ENCODE data around the gene MCOLN1. TPM values are rescaled to one million over a fixed set of nuclear protein-coding genes. Genes with fewer than 3 reads are reported as not detected.

Gene MCOLN1
- total and polyA plus RNA-seq, 2 experiments from 2014 or later: 7.2 to 16.1 TPM

DNA sequence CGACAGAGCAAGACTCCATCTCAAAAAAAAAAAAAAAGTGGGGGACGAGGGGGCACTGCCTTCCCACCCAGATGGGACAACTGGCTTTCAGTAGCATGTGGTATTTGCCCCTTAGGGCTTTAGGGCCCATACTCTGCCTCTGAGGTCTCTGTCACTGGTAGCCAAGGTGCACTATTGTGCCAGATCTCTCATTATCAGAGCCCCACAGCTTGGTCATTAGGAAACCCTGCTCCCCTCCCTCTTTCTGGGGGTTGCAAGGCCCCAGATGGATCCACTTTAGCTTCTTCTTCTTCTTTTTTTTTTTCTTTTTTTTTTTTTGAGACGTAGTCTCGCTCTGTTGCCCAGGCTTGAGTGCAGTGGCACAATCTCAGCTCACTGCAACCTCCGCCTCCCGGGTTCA, 17.7 kb upstream of the MCOLN1 start:
- H3K27ac ChIP-seq (ENCODE audit: low read depth): no peak overlapping the region
- no peak for ATAC-seq
- no peaks in the 10 kb centered on the region for H4K20me1 ChIP-seq (replicated peaks; ENCODE audit: insufficient read depth)
- no peaks in the 10 kb centered on the region for H3K79me2 ChIP-seq (replicated peaks; ENCODE audit: insufficient read depth)
- no peak overlapping the region for H3K4me3 ChIP-seq
- Mint-ChIP-seq H3K27me3 (ENCODE audit: insufficient read depth, low read depth, poor library complexity) (peaks cover 31% of the 10 kb centered on the region), H3K27ac (no peak overlapping the region), H3K9me3 (no peaks in the 10 kb centered on the region), H3K36me3 (ENCODE audit: low read depth) (no peaks in the 10 kb centered on the region), H3K4me1 (peaks cover 16% of the 10 kb centered on the region), H3K4me3 (no peak overlapping the region)
- H3K27me3 ChIP-seq (ENCODE audit: insufficient read depth): peaks cover 33% of the 10 kb centered on the region
- peak overlapping the region; percentile 94; the same call in 1 of the 2 replicates for H3K4me2 ChIP-seq
- H2AFZ ChIP-seq: no peak overlapping the region
- TF ChIP-seq, protein P1, sequence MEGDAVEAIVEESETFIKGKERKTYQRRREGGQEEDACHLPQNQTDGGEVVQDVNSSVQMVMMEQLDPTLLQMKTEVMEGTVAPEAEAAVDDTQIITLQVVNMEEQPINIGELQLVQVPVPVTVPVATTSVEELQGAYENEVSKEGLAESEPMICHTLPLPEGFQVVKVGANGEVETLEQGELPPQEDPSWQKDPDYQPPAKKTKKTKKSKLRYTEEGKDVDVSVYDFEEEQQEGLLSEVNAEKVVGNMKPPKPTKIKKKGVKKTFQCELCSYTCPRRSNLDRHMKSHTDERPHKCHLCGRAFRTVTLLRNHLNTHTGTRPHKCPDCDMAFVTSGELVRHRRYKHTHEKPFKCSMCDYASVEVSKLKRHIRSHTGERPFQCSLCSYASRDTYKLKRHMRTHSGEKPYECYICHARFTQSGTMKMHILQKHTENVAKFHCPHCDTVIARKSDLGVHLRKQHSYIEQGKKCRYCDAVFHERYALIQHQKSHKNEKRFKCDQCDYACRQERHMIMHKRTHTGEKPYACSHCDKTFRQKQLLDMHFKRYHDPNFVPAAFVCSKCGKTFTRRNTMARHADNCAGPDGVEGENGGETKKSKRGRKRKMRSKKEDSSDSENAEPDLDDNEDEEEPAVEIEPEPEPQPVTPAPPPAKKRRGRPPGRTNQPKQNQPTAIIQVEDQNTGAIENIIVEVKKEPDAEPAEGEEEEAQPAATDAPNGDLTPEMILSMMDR (conservative IDR thresholded peaks at IDR 0.05; ENCODE audit: low read depth in 2 of 2): no peak
- TF ChIP-seq NANOG (IDR thresholded peaks at IDR 0.05; ENCODE audit: borderline replicate concordance) (no peak), JUNB (IDR thresholded peaks at IDR 0.05; ENCODE audit: unreplicated experiment) (no peak), POLR2AphosphoS5 (IDR thresholded peaks at IDR 0.05; ENCODE audit: low read depth) (no peak), EZH2phosphoT487 (IDR thresholded peaks at IDR 0.05; ENCODE audit: unreplicated experiment) (no peak), EZH2 (IDR thresholded peaks at IDR 0.05; ENCODE audit: low read depth, unreplicated experiment) (no peak), ZNF331 (CRISPR knock-in tag; IDR thresholded peaks at IDR 0.05; ENCODE audit: low read depth) (no peak), STAT1 (IDR thresholded peaks at IDR 0.05; ENCODE audit: unreplicated experiment) (no peak)
- TF ChIP-seq, protein P2, sequence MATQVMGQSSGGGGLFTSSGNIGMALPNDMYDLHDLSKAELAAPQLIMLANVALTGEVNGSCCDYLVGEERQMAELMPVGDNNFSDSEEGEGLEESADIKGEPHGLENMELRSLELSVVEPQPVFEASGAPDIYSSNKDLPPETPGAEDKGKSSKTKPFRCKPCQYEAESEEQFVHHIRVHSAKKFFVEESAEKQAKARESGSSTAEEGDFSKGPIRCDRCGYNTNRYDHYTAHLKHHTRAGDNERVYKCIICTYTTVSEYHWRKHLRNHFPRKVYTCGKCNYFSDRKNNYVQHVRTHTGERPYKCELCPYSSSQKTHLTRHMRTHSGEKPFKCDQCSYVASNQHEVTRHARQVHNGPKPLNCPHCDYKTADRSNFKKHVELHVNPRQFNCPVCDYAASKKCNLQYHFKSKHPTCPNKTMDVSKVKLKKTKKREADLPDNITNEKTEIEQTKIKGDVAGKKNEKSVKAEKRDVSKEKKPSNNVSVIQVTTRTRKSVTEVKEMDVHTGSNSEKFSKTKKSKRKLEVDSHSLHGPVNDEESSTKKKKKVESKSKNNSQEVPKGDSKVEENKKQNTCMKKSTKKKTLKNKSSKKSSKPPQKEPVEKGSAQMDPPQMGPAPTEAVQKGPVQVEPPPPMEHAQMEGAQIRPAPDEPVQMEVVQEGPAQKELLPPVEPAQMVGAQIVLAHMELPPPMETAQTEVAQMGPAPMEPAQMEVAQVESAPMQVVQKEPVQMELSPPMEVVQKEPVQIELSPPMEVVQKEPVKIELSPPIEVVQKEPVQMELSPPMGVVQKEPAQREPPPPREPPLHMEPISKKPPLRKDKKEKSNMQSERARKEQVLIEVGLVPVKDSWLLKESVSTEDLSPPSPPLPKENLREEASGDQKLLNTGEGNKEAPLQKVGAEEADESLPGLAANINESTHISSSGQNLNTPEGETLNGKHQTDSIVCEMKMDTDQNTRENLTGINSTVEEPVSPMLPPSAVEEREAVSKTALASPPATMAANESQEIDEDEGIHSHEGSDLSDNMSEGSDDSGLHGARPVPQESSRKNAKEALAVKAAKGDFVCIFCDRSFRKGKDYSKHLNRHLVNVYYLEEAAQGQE (IDR thresholded peaks at IDR 0.05; ENCODE audit: unreplicated experiment): no peak
- TF ChIP-seq, protein P3, sequence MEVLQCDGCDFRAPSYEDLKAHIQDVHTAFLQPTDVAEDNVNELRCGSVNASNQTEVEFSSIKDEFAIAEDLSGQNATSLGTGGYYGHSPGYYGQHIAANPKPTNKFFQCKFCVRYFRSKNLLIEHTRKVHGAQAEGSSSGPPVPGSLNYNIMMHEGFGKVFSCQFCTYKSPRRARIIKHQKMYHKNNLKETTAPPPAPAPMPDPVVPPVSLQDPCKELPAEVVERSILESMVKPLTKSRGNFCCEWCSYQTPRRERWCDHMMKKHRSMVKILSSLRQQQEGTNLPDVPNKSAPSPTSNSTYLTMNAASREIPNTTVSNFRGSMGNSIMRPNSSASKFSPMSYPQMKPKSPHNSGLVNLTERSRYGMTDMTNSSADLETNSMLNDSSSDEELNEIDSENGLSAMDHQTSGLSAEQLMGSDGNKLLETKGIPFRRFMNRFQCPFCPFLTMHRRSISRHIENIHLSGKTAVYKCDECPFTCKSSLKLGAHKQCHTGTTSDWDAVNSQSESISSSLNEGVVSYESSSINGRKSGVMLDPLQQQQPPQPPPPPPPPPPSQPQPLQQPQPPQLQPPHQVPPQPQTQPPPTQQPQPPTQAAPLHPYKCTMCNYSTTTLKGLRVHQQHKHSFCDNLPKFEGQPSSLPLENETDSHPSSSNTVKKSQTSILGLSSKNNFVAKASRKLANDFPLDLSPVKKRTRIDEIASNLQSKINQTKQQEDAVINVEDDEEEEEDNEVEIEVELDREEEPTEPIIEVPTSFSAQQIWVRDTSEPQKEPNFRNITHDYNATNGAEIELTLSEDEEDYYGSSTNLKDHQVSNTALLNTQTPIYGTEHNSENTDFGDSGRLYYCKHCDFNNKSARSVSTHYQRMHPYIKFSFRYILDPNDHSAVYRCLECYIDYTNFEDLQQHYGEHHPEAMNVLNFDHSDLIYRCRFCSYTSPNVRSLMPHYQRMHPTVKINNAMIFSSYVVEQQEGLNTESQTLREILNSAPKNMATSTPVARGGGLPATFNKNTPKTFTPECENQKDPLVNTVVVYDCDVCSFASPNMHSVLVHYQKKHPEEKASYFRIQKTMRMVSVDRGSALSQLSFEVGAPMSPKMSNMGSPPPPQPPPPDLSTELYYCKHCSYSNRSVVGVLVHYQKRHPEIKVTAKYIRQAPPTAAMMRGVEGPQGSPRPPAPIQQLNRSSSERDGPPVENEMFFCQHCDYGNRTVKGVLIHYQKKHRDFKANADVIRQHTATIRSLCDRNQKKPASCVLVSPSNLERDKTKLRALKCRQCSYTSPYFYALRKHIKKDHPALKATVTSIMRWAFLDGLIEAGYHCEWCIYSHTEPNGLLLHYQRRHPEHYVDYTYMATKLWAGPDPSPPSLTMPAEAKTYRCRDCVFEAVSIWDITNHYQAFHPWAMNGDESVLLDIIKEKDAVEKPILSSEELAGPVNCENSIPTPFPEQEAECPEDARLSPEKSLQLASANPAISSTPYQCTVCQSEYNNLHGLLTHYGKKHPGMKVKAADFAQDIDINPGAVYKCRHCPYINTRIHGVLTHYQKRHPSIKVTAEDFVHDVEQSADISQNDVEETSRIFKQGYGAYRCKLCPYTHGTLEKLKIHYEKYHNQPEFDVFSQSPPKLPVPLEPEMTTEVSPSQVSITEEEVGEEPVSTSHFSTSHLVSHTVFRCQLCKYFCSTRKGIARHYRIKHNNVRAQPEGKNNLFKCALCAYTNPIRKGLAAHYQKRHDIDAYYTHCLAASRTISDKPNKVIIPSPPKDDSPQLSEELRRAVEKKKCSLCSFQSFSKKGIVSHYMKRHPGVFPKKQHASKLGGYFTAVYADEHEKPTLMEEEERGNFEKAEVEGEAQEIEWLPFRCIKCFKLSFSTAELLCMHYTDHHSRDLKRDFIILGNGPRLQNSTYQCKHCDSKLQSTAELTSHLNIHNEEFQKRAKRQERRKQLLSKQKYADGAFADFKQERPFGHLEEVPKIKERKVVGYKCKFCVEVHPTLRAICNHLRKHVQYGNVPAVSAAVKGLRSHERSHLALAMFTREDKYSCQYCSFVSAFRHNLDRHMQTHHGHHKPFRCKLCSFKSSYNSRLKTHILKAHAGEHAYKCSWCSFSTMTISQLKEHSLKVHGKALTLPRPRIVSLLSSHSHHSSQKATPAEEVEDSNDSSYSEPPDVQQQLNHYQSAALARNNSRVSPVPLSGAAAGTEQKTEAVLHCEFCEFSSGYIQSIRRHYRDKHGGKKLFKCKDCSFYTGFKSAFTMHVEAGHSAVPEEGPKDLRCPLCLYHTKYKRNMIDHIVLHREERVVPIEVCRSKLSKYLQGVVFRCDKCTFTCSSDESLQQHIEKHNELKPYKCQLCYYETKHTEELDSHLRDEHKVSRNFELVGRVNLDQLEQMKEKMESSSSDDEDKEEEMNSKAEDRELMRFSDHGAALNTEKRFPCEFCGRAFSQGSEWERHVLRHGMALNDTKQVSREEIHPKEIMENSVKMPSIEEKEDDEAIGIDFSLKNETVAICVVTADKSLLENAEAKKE (CRISPR knock-in tag; IDR thresholded peaks at IDR 0.05): no peak
- H3F3A ChIP-seq (replicated peaks; ENCODE audit: low read depth): peaks cover 10% of the 10 kb centered on the region; the same call in 1 of the 2 replicates
- H3K9me2 ChIP-seq (ENCODE audit: insufficient read depth): peaks cover under 1% of the 10 kb centered on the region; the same call in 1 of the 2 replicates
- DNase-seq (ENCODE audit: low spot score): no peak
- H3K4me1 ChIP-seq (ENCODE audit: insufficient read depth): peaks cover 19% of the 10 kb centered on the region
- H3K36me3 ChIP-seq (ENCODE audit: insufficient read depth): no peaks in the 10 kb centered on the region

Measured in GM23338 (cell line).